ENCODE data around the gene TNFAIP8L2.

TNFAIP8L2 gene

DNA sequence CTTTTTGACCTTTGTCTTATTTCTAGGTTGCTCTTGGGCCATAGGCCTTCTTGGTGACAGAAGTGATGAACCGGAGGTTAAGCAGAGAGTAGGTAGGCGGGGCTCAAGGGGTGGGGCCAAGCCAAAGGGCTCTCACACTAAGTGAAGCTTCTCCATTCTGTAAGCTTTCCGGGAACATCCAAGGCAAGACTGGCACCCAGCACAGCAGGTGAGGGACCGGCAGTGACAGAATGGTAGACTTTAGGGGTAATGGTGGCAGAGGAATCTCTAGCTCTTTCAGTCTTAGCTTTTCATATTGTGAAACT, at the start of gene TNFAIP8L2:
TNFAIP8L2 (plus strand) TSS at position 135 of the 305 bp plus-strand sequence. CDS start 2,049 bp downstream, outside the sequence.
- DNase-seq (ENCODE audit: low read depth in 2 of 3, low spot score in 2 of 3): peak in 1 of 3 experiments; percentile 53

DNA sequence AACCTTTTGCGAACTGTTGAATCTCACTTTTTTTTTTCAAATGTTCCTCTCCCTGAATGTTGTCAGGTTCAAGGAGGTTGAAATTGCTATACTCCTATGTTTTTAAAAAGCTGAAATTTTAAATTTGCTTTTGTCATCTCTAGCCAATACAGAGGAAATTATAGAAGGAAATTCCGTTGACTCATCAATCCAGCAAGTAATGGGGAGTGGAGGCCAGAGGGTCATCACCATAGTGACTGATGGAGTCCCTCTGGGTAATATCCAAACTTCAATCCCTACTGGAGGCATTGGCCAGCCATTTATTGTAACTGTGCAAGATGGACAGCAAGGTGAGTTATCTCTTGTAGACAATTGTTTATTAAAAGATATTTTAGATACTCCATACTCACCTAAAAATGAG, 49.6 kb upstream of the TNFAIP8L2 start:
- no peak for DNase-seq (ENCODE audit: low read depth in 2 of 3, low spot score in 2 of 3)

DNA sequence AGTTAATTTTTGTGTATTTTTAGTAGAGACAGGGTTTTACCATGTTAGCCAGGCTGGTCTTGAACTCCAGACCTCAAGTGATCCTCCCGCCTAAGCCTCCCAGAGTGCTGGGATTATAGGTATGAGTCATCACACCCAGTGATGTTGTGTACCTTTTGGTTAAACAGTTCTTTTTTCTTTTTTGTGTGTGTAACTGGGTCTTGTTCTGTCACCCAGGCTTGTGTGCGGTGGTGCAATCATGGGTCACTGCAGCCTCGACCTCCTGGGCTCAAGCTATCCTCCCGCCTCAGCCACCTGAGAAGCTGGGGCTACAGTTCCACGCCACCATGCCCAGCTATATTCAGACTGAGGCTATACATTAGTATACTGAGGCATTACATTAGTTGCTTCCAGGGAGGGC, 48.1 kb upstream of the TNFAIP8L2 start:
- no peak for DNase-seq (ENCODE audit: low read depth in 2 of 3, low spot score in 2 of 3)

DNA sequence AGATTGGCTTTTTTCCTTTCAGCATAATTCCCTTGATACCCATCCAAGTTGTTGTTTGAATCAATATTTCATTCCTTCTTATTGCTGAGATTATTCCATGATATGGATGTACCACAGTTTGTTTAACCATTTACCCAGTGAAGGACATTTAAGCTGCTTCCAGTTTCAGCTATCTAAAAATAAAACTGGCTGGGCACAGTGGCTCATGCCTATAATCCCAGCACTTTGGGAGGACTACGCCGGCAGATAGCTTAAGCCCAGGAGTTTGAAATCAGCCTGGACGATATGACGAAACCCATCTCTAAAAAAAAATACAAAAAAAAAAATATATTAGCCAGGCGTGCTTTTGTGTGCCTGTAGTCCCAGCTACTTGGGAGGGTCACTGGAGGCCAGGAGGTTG, 42.6 kb upstream of the TNFAIP8L2 start:
- DNase-seq (ENCODE audit: low read depth in 2 of 3, low spot score in 2 of 3): no peak

DNA sequence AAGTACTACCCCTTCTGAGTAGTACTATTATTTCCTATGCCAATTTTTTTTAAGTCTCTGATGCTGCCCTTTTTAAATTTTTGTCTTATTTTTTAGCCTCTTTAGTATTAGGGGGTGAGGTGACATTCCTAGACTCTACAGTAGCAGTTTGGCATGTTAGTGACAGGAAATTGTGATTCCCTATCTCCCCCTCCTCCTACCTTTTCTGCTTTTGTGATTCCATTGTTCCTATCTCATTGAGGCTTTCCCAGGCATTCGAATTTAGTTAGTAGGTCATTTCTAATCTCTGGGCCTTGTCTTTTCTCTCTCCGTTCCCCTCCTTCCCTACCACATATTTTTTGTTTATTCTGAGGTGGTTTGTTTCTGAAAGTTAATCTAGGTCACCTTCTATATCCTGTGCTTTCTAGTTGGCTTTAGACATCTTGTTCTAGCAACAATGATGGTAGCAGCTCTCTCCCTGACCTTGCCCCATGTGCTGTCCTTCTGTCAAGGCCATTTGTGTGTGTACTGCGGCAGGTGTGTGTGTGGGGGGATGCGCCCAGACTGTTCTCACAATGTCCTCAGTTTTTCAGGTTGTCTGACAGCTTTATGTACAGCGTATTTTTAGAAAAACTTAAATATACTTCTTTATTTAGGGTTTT, 31.6 kb upstream of the TNFAIP8L2 start:
- no peak for DNase-seq (ENCODE audit: low read depth in 2 of 3, low spot score in 2 of 3)

DNA sequence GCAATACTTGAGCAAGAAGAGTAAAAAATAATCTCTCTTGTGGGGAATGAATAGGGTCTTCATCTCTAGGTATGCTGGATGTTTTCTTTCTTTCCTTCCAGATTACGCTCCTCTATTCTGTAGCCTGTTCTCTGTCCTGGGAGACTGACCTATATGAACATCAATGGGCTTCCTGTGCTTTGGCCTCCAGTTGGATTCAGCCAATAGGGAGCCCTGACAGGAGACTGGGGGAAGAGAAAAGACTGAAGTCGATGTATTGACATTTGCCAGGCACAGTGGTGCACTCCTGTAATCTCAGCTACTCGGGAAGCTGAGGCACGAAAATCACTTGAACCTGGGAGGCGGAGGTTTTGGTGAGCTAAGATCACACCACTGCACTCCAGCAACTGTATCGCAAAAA, 27.6 kb upstream of the TNFAIP8L2 start:
- no peak for DNase-seq (ENCODE audit: low read depth in 2 of 3, low spot score in 2 of 3)

DNA sequence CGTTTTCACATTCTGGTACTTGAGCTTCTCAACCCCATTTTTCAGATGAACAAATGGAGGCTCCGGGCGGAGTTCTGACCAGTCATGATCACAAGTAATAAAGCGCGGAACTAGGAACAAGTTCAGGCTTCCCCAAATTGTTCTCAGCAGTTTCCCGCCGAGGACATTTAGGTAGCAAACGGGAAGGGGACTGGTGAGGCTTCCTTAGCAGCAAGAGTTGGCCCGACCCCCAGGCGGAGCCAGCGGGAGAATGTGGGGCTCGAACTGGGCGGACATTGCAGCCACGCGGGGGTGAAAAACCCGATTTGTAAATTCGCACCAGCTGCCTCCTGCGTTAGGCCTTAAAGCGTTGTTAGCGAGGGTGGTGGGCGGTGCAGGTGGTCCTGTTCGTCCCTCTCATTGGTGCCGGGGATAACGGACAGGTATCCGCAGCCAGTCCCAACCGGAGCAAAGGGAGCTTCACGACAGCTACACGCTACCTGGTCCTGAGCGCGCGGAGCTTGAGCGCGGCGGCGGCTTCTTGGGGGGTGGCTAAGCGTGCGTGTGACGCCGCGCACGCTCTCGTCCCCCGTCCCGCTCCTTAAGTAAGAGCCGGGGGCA, 25.4 kb upstream of the TNFAIP8L2 start:
- peak; percentile 56 to 59 (median 58) for DNase-seq (ENCODE audit: low read depth in 2 of 3, low spot score in 2 of 3)

DNA sequence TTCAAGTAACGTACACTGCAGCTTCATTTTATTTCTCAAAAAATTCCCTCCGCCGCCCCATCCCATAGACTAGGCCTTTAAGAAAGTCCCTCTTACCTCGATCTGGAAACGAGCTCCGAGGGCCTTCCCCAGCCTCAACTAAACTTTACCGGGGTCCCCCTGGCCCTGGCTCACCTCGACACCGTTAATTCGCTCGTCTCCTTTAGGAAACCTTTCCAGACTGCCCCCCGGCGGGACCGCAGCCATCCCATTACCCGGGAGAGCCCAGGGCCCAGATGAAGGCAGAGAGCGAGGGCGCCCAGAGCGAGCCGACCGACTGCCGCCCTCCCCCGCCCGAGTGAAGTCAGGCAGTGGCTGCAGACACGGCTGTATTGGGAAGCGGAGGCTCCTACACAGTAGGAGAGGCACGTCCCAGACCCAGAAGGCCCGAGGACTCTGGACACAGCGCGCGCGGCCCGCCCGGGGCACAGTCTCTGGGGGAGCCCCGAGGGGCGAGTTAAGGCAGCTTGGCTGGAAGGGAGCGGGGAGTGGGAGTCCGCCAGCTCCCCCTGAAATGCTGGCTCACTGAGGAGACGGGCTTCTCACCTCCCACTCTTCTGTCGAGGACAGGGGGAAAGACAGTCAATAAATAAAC, 24.6 kb upstream of the TNFAIP8L2 start:
- no peak for DNase-seq (ENCODE audit: low read depth in 2 of 3, low spot score in 2 of 3)

DNA sequence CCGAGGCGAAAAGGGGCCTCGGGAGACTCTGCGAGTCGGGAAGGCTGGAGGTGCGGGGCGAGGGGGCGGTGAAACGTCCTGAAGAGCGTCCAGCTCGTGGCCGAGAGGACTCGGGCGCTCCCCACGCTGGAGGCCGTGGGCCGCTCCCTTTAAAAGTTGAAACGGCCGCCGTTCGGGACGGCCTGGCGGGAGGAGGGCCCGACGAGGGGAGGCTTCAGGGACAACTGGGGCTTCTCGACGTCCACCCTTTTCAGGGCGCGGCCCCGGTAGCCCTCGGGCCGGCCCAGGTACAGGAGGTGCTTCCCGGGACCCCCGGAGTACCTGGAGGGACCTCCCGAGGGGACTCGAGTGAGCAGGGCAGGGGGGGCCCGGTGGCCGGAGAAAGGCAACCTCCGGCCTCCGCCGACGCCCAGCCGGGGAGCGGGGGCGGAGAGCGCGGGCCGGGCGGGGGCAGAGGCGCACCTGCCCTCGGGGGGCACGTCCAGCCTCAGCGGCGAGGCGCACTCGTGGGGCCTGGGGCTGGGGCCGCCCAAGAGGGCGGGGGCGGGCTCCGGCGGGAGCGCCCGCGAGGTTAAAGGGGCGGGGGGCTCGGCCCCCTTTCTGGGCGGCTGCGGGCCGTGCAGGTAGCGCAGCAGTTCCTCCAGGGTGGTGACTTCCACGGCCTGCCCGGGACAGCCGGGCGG, 24.0 kb upstream of the TNFAIP8L2 start:
- no peak for DNase-seq (ENCODE audit: low read depth in 2 of 3, low spot score in 2 of 3)

DNA sequence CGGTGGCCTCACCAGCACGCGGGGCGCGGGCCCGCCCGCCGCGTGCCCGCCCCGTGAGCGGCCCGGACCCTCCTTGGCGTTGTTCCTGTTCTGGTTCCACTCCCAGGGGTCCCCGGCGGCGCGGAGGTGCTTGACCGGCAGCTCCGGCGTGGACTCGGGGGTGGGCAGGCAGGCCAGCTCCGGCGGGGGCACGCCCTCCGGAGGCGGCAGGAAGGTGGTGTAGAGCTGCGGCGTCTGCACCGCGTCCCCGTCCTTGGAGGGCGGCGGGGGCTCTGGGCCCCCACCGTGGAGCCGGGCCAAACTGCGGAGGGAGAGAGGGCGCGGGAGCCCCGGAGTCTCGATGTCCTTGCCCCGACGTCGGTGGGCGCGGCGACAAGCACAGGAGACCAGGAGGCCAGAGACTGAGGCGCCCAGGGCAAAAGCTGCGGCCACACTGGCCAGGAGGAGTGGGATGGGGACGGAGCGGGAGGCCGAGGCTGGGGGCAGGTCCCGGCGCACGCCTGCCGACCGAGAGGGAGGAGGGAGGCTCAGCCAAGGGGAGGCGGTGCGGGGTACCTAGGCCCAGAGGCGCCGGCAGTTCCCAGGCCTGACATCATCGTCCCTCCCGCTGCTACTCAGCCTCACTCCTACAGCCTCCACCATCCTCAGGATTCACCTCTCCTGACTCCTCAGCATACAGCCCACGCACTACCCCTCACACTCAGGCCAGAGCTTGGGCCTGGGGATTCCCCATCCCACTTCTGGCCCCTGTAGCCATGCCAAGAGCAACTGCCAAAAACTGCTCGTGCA, 23.2 kb upstream of the TNFAIP8L2 start:
- DNase-seq (ENCODE audit: low read depth in 2 of 3, low spot score in 2 of 3): no peak

DNA sequence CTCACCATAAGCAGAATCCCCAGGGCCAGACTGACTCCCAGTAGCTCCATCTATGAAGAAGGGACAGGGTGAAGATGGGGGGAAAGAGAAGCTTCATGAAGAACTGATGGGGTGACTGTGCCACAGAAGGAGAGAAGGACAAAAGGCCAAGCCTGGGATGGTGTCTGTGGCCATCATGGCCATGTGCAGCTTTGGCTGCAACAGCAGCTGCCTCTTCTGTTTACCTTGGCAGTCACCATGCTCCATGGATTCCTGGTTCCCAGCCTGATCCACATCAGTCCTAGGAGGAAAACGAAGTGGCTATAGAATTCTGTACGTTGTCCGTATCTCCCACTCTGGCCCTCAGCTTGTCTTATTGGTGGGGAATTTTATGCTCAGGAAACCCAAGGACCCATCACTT, 22.1 kb upstream of the TNFAIP8L2 start:
- no peak for DNase-seq (ENCODE audit: low read depth in 2 of 3, low spot score in 2 of 3)

DNA sequence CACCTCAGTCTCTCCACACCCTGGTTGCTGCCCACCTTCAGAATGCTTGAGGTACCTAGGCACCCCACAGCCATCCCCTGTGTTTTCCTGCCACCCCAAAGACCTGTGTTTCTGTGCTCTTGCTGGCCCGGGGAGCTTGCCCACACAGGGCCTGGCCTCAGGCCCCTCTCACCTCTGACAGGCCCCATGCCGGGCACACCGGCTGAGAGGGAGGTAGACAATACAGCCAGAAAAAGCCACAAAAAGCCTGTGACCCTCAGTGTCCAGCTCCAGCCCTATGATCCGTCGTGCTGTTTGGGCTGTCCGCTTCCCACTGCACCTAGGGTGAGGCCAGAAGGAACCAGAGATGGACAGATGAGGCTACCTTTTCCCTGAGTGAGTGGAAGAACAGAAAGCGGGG, 21.5 kb upstream of the TNFAIP8L2 start:
- no peak for DNase-seq (ENCODE audit: low read depth in 2 of 3, low spot score in 2 of 3)

DNA sequence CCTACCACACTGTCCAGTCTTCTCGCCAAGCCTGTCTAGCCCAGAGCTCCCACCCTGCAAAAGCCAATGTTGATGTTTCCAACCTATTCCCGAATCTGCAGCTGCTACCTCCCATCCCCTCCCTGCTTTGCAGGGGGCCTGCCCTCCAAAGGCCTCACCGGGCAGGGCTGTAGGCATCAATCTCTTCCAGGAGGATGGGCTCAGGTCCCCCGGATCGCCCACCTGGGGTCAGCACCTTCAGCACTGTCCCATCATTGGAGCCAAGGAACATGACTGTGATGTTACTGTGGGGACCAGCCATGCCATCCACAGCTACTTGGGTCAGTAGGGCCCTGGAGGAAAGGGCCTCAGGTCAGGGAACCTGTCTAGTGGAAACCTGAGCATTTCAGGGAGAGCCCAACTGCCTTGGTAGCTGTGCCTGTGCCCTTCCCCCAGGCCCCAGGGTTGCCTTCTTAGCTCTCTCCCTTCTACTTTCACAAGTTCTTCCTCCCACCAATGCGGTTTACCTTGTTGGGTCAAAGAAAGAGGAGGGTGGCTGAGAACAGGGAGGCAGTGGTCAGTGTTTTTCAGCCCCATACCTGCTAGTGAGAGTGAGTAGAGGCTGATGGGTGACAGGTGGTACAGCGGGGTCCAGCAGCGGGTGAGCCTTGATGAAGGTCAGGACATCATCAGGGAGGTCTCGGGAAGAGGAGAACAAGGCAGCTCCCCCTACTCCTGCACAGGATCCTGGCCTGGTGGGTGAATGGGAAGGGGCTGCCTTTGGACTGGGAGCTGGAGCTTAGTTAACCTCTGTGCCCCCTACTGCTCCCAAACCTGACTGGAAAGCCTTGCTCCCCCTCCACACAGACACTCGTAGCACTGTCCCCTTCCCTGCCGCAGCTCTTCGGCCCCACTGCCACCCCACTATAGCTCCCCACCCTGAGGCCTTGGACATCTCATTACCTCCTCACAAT, 20.7 kb upstream of the TNFAIP8L2 start:
- DNase-seq (ENCODE audit: low read depth in 2 of 3, low spot score in 2 of 3): no peak

DNA sequence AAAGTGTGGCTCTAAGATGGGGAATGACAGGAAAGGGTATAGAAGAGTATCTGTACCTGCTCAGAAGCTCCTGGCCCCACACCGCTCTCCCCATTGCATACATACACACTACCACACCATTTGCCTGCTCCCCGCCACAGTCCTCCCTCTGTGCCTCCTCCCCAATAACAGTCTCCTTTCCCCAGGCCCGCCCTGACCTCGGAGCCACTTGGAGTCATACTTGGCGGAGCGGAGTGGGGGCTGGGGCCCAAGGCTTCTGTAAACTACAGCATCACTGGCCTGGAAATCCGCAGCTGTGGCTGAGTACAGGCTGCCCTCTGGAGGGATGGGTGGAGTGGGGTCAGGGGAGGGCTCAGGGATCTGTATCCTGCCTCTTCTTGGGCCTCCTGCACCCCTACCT, 18.7 kb upstream of the TNFAIP8L2 start:
- DNase-seq (ENCODE audit: low read depth in 2 of 3, low spot score in 2 of 3): no peak

DNA sequence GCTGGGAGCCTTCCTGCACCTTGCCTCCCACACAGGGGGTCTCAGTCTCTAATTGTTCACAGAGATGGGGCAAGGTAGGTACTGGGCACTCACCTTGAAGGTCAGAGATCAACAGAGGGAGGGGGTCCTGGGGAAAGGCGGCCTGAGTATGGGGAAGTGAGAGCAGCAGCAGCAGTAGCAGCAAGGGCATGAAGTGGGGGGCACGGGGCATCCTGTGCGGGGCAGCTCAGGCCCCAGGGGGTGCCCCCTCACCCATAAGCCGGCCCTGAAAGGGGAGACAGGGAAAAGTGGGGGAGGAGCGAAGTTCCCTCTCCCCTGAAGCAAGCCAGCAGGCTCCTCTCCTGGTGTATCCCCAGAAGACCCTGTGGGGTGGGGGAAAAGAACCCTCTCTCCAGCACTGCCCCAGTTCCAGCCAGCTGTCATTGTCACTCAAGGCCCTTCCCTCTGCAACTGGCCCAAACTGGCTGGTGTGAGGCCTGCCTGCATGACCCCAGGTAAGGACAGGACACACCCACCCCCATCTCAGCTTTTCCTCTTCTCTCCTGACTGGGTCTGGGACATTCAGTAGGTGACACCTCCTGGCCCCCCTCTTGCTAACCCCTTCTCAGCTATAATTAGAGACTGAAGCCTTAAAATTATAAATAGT, 13.9 kb upstream of the TNFAIP8L2 start:
- DNase-seq (ENCODE audit: low read depth in 2 of 3, low spot score in 2 of 3): no peak

DNA sequence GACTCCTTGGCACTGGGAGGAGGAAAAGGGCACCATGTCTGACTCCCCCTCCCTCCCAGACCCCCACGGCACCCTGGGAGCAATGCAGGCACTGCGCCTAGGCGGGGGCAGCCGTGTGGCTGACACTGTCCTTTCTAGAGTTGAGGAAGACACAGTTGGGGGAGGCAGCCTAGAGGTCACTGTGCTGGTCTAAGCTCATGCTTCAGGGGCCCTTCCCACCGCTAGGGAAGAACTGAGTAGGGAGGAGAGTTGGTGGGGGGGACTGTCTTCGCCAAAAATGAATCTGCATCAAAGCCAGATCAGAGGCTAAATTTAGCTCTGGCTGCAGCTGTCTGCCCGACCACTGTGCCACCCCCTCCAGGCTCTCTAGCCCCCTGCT, 13.4 kb upstream of the TNFAIP8L2 start:
- DNase-seq (ENCODE audit: low read depth in 2 of 3, low spot score in 2 of 3): no peak

DNA sequence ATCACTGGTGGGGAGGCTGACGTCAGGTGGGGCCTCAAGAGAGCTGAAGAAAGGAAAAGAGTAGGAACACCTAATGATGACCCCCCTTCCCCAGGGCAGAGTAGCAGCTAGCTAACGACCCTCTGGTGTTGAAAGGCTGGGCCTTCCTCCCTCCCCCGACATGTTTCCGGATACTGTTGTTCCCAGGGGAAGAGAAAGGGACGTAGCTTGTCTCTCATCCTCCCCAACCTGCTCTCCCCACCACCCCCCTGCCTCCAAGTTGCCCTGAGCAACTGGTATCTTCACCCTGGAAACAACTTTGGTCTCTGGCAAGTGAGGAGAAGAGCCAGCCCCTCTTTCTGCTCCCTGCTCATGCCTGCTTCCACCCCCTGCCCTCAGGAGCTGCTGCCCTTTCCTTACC, 12.5 kb upstream of the TNFAIP8L2 start:
- no peak for DNase-seq (ENCODE audit: low read depth in 2 of 3, low spot score in 2 of 3)

DNA sequence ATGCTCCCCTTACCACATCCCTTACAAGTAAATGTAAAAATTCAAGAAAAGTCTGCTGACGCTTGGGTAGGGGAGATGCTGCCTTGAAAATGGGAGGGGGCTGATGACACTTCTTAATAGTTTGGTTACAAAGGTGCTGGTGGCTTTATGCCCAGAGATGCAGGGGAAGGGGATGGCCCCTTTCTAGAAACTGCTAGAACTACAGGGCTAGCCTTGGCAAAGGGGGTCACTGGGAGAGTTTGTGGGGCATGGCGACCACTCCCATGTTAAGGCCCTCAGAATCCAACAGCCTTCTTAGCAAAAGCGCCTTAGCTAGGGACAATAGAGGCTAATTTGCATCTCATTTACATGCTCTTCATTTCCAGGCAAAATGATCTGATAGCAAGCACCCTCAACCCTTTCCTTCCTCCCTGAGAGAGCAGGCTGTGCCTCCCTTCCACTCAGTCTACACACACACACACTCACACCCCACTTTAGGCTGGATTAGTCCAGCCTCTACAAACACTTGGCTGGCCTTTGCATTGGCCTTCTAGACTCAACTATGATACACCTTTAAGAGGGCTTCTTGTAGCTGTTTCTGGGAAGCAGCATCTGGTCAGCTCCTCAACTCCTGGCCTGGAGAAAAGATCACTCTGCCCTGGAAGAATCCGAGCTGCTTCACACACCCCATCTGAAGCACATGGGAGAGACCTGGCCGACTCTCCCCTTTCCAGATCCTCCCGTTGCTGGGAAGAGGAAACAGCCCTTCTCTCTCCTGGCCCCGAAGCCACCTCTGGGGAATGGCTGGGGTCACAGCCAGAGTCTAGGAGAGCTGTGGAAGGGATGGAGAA, 11.8 kb upstream of the TNFAIP8L2 start:
- no peak for DNase-seq (ENCODE audit: low read depth in 2 of 3, low spot score in 2 of 3)

Data from activated CD8-positive, alpha-beta memory T cell treated with anti-CD3 and anti-CD28 coated beads for 48 hours (primary cell).